K562 treated with DMSO at 1 percent for 48 hours (cell line): ENCODE measurements around the gene DMRT3. TPM values are rescaled to one million over a fixed set of nuclear protein-coding genes. Genes with fewer than 3 reads are reported as not detected.

Experiments
- total RNA-seq: library from RNA; unstranded; fragments of 300-600 nt; gene quantifications from 2 replicates; pipeline ENCODE4 v1.2.3, GENCODE V29; 2022; ENCODE audit warnings: low replicate concordance; ENCODE audit errors: extremely low read depth

The DMRT3 gene, protein sequence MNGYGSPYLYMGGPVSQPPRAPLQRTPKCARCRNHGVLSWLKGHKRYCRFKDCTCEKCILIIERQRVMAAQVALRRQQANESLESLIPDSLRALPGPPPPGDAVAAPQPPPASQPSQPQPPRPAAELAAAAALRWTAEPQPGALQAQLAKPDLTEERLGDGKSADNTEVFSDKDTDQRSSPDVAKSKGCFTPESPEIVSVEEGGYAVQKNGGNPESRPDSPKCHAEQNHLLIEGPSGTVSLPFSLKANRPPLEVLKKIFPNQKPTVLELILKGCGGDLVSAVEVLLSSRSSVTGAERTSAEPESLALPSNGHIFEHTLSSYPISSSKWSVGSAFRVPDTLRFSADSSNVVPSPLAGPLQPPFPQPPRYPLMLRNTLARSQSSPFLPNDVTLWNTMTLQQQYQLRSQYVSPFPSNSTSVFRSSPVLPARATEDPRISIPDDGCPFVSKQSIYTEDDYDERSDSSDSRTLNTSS
- total RNA-seq = not detected in 2 replicates

DNA sequence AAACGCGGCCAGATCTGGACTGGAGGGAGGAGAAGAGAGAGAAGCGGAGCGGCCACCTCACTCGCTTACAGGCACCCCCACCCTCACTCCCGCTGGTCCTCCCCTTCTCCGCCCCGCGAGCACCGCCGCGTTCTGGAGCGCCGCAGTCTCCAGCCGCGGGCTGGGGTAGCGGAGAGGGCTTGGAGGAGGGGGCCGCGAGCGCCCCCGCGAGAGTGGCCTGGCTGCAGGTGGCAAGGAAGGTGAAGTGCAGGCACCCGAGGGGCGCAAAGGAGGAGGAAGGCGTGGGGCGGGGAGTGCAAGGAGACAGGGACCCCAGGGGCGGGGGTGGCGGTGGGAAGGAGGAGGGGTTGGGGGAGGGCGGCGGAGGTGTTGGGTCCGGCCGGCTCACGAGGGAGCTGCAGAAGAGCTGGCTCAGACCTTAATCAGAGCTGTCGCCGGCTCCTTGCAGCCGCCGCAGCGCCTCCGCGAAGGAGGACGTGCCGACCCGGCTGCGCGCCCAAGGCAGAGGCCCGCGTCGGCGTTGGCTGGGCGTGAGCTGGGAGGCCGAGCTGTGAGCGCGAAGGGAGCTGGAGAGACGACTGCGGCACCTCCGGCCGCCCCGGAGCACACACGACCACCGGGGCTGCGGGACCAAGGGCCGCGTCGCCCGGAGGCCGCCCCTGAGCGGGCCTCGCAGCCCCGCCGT lies at the start of gene DMRT3:
Gene DMRT3 (plus strand): TSS at position 398 of the 685 bp plus-strand sequence. CDS start 347 bp downstream, outside the sequence.

Other genes starting within 250 kb of the DMRT3 start
- gene DMRT1, start 135.0 kb upstream of the DMRT3 start, total RNA-seq = not detected in 2 replicates
- not detected in 2 replicates for gene DMRT2, start 73.7 kb downstream of the DMRT3 start, total RNA-seq